Fibroblast of upper back skin (primary cell): ENCODE data around the gene CARD11.
"Not testable (repeated sequence)": the region's sequence is repeated elsewhere in the genome, so short reads cannot be mapped to it uniquely, and the experiment has no call there.

Experiments
- DNase-seq: peaks from one replicate; pipeline ENCODE4 v3.0.0-alpha.2; 2013

CARD11 gene

GRCh38 chr7:3063016-3063753 is 19.5 kb upstream of the CARD11 start:
- no peak for DNase-seq

- no peak for DNase-seq
Measured at GRCh38 chr7:3057066-3057420, 13.4 kb upstream of the CARD11 start.

GRCh38 chr7:3056234-3057065 is 12.8 kb upstream of the CARD11 start:
- no peak for DNase-seq

GRCh38 chr7:3055626-3056025 is 12.0 kb upstream of the CARD11 start:
- DNase-seq = no peak

GRCh38 chr7:3042861-3043489 is 692 bp downstream of the CARD11 start:
- DNase-seq = no peak

- DNase-seq = no peak
Measured at GRCh38 chr7:3041986-3042675, 1.5 kb downstream of the CARD11 start.

GRCh38 chr7:3039787-3040186 is 3.9 kb downstream of the CARD11 start:
- DNase-seq = no peak

GRCh38 chr7:3038011-3038410 is 5.7 kb downstream of the CARD11 start:
- not testable (repeated sequence) for DNase-seq

GRCh38 chr7:3037259-3037658 is 6.4 kb downstream of the CARD11 start:
- no peak for DNase-seq

GRCh38 chr7:3034591-3035150 is 9.0 kb downstream of the CARD11 start:
- no peak for DNase-seq

GRCh38 chr7:3033581-3033980 is 10.1 kb downstream of the CARD11 start:
- no peak for DNase-seq

GRCh38 chr7:3033136-3033535 is 10.5 kb downstream of the CARD11 start:
- no peak for DNase-seq

GRCh38 chr7:3032256-3032655 is 11.4 kb downstream of the CARD11 start:
- DNase-seq = no peak

GRCh38 chr7:3029138-3029537 is 14.5 kb downstream of the CARD11 start:
- no peak for DNase-seq

- no peak for DNase-seq
Measured at GRCh38 chr7:3028758-3029093, 14.9 kb downstream of the CARD11 start.

GRCh38 chr7:3028071-3028757 is 15.5 kb downstream of the CARD11 start:
- peak; percentile 13 for DNase-seq

- DNase-seq = no peak
Measured at GRCh38 chr7:3027005-3027845, 16.4 kb downstream of the CARD11 start.

- no peak for DNase-seq
Measured at GRCh38 chr7:3025616-3026015, 18.1 kb downstream of the CARD11 start.

- DNase-seq = no peak
Measured at GRCh38 chr7:3021825-3022224, 21.8 kb downstream of the CARD11 start.

- DNase-seq = not testable (repeated sequence)
Measured at GRCh38 chr7:3021224-3021623, 22.4 kb downstream of the CARD11 start.

- DNase-seq = no peak
Measured at GRCh38 chr7:3020416-3020815, 23.3 kb downstream of the CARD11 start.
